ENCODE data around the gene LMOD1.

The LMOD1 gene

DNA sequence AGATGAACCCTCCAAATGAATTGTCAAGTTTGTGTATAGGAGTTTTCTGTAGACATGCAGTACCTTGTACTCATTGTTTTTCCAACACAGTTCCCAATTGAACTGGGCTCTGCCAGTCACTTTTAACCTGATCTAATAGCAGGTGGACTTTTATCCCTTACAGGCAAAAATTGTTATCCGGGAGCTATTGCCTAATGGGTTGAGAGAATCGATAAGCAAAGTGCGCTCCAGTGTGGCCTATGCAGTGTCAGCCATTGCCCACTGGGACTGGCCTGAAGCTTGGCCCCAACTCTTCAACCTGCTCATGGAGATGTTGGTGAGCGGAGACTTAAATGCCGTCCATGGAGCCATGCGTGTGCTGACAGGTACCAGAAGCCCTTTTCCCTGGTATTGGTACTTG, 98.1 kb downstream of the LMOD1 start:
- peaks cover 38% of the 10 kb centered on the region for H4K20me1 ChIP-seq (ENCODE audit: insufficient read depth, low read length)
- H3K9me3 ChIP-seq (ENCODE audit: insufficient read depth, low read length, severe bottlenecking), result no peaks in the 10 kb centered on the region
- ATAC-seq (ENCODE audit: insufficient read depth, low read depth) (no peak), DNase-seq (no peak)
- no peaks in the 10 kb centered on the region for H3K27me3 ChIP-seq (ENCODE audit: insufficient read depth, low read length, poor library complexity)
- H3K4me2 ChIP-seq (ENCODE audit: insufficient read depth, low read length), result no peak overlapping the region
- no peak overlapping the region for H3K27ac ChIP-seq (ENCODE audit: low read length)
- no peaks in the 10 kb centered on the region for H3K4me1 ChIP-seq (ENCODE audit: insufficient read depth, low read length)
- peaks cover 65% of the 10 kb centered on the region for H3K36me3 ChIP-seq (ENCODE audit: insufficient read depth, low read length)
- no peak overlapping the region for H3K9ac ChIP-seq (ENCODE audit: low read depth, low read length)
- TF ChIP-seq, protein P1, sequence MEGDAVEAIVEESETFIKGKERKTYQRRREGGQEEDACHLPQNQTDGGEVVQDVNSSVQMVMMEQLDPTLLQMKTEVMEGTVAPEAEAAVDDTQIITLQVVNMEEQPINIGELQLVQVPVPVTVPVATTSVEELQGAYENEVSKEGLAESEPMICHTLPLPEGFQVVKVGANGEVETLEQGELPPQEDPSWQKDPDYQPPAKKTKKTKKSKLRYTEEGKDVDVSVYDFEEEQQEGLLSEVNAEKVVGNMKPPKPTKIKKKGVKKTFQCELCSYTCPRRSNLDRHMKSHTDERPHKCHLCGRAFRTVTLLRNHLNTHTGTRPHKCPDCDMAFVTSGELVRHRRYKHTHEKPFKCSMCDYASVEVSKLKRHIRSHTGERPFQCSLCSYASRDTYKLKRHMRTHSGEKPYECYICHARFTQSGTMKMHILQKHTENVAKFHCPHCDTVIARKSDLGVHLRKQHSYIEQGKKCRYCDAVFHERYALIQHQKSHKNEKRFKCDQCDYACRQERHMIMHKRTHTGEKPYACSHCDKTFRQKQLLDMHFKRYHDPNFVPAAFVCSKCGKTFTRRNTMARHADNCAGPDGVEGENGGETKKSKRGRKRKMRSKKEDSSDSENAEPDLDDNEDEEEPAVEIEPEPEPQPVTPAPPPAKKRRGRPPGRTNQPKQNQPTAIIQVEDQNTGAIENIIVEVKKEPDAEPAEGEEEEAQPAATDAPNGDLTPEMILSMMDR (IDR thresholded peaks at IDR 0.05; ENCODE audit: borderline replicate concordance, extremely low read depth, low read length, poor library complexity, severe bottlenecking), result no peak
- no peak for TF ChIP-seq EZH2 (IDR thresholded peaks at IDR 0.05; ENCODE audit: borderline replicate concordance, low read depth, low read length, severe bottlenecking)
- H3K79me2 ChIP-seq (ENCODE audit: insufficient read depth, low read length), result peaks cover 54% of the 10 kb centered on the region
- no peak overlapping the region for H3K4me3 ChIP-seq (ENCODE audit: low read depth in 1 of 2, low read length in 2 of 2)
- H2AFZ ChIP-seq (ENCODE audit: low read depth, low read length), result no peak overlapping the region

DNA sequence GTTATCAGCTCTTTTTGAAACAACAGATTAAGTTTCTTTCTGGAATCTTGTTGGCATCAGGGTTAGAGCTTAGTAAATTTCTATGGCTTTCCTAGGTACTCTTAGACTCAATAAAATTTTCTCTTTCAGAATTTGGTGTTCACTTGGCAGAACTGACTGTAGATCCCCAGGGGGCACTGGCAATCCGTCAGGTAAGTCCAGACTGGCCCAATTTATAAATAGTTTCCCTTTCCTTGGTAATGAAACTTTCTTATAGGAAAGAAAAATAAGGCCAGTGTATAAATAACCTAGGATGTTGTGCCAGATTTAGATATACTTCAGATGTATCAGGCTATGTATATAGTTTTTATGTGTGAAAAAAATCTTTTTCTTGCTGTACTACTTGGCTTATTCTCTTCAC, 99.2 kb downstream of the LMOD1 start:
- Histone ChIP-seq H3K9ac (ENCODE audit: low read depth, low read length) (no peak overlapping the region), H3K79me2 (ENCODE audit: insufficient read depth, low read length) (peaks cover 65% of the 10 kb centered on the region), H2AFZ (ENCODE audit: low read depth, low read length) (no peak overlapping the region), H3K27ac (ENCODE audit: low read length) (no peak overlapping the region), H3K36me3 (ENCODE audit: insufficient read depth, low read length) (peaks cover 60% of the 10 kb centered on the region), H3K4me1 (ENCODE audit: insufficient read depth, low read length) (no peaks in the 10 kb centered on the region), H3K9me3 (ENCODE audit: insufficient read depth, low read length, severe bottlenecking) (no peaks in the 10 kb centered on the region), H4K20me1 (ENCODE audit: insufficient read depth, low read length) (peaks cover 49% of the 10 kb centered on the region), H3K27me3 (ENCODE audit: insufficient read depth, low read length, poor library complexity) (no peaks in the 10 kb centered on the region), H3K4me2 (ENCODE audit: insufficient read depth, low read length) (no peak overlapping the region), H3K4me3 (ENCODE audit: low read depth in 1 of 2, low read length in 2 of 2) (no peak overlapping the region)
- ATAC-seq (ENCODE audit: insufficient read depth, low read depth) (no peak), DNase-seq (no peak)
- no peak for TF ChIP-seq EZH2 (IDR thresholded peaks at IDR 0.05; ENCODE audit: borderline replicate concordance, low read depth, low read length, severe bottlenecking)
- TF ChIP-seq, protein P1 (IDR thresholded peaks at IDR 0.05; ENCODE audit: borderline replicate concordance, extremely low read depth, low read length, poor library complexity, severe bottlenecking), result no peak

Data from DND-41 (cell line).